Osteocyte (in vitro differentiated cells): ENCODE measurements around the gene PAX5. TPM values are rescaled to one million over a fixed set of nuclear protein-coding genes. Genes with fewer than 3 reads are reported as not detected.

Source experiments
- DNase-seq: peaks from one replicate; pipeline ENCODE4 v3.0.0; 2021; ENCODE audit warnings: mixed read lengths; ENCODE audit not compliant: unreplicated experiment; ENCODE audit errors: extremely low spot score
- H3K27ac Mint-ChIP-seq: one replicate; pipeline ENCODE4 v1.8.0; 2021; ENCODE audit warnings: mild to moderate bottlenecking, mixed read lengths; ENCODE audit not compliant: unreplicated experiment
- H3K27me3 Mint-ChIP-seq: one replicate; pipeline ENCODE4 v1.8.0; 2021; ENCODE audit warnings: mixed read lengths; ENCODE audit not compliant: unreplicated experiment
- H3K36me3 Mint-ChIP-seq: one replicate; pipeline ENCODE4 v1.8.0; 2021; ENCODE audit warnings: mixed read lengths; ENCODE audit not compliant: unreplicated experiment
- H3K4me1 Mint-ChIP-seq: one replicate; pipeline ENCODE4 v1.8.0; 2021; ENCODE audit warnings: mixed read lengths; ENCODE audit not compliant: unreplicated experiment
- H3K4me3 Mint-ChIP-seq: one replicate; pipeline ENCODE4 v1.8.0; 2021; ENCODE audit warnings: mild to moderate bottlenecking, moderate library complexity, mixed read lengths; ENCODE audit not compliant: unreplicated experiment
- H3K9me3 Mint-ChIP-seq: one replicate; pipeline ENCODE4 v1.8.0; 2021; ENCODE audit warnings: mixed read lengths; ENCODE audit not compliant: unreplicated experiment
- total RNA-seq: library from RNA; stranded (reverse); gene quantifications from 2 replicates; pipeline ENCODE4 v1.2.1, GENCODE V29; 2021
- TF ChIP-seq, protein P1 (sequence below): fragments of 200-600 bp; sonication (generic); IDR thresholded peaks from 2 replicates; pipeline ENCODE4 v1.5.0; 2021; ENCODE audit warnings: antibody characterized with exemption, mild to moderate bottlenecking, moderate library complexity

PAX5 gene
- total RNA-seq, 1 donor from 2014 or later = not detected

DNA sequence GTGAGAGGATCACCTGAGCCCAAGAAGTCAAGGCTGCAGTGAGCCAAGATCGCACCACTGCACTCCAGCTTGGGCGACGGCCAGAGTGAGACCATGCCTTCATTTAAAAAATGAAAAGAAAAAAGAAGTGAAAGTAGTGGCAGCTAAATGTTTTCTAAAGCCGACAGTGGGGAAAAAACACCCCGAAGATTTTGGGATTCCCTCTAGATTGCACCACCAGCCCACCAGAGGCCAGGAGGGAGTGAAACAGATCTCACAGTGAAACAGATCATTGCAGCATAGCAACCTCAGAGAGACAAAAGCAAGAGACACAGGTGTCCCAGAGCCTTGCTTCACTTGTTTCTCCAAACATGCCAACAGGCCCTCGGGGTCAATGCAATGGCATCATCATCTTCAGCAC is 156.8 kb downstream of the PAX5 start:
- no peaks in the 10 kb centered on the region for H3K4me1 Mint-ChIP-seq
- TF ChIP-seq, protein P1, sequence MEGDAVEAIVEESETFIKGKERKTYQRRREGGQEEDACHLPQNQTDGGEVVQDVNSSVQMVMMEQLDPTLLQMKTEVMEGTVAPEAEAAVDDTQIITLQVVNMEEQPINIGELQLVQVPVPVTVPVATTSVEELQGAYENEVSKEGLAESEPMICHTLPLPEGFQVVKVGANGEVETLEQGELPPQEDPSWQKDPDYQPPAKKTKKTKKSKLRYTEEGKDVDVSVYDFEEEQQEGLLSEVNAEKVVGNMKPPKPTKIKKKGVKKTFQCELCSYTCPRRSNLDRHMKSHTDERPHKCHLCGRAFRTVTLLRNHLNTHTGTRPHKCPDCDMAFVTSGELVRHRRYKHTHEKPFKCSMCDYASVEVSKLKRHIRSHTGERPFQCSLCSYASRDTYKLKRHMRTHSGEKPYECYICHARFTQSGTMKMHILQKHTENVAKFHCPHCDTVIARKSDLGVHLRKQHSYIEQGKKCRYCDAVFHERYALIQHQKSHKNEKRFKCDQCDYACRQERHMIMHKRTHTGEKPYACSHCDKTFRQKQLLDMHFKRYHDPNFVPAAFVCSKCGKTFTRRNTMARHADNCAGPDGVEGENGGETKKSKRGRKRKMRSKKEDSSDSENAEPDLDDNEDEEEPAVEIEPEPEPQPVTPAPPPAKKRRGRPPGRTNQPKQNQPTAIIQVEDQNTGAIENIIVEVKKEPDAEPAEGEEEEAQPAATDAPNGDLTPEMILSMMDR = no peak
- H3K4me3 Mint-ChIP-seq = no peak overlapping the region
- H3K27me3 Mint-ChIP-seq = peaks cover 46% of the 10 kb centered on the region
- H3K27ac Mint-ChIP-seq = no peak overlapping the region
- H3K9me3 Mint-ChIP-seq = no peaks in the 10 kb centered on the region
- no peak for DNase-seq
- no peaks in the 10 kb centered on the region for H3K36me3 Mint-ChIP-seq

DNA sequence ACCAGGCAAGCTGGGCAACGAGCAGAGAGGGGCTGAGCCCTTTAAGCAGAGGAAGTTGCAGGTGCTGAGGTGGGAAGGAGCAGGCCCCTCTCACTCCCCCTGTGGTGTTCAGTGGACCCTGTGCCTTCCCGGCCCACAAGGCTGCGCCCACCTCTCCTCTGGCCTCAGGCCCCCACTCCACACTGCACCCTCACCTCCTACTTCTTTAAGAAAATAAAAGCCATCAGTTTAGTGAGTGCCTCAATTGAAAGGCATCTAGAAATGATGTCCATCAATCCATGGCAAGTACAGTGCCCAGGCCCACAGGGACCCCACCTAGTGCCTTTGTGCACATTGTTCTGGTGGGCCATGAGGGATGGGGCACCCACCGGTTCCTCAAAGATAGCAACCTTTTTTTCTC is 158.0 kb downstream of the PAX5 start:
- no peak for DNase-seq
- Mint-ChIP-seq H3K4me3 (no peak overlapping the region), H3K27me3 (peaks cover 53% of the 10 kb centered on the region), H3K4me1 (no peaks in the 10 kb centered on the region), H3K36me3 (no peaks in the 10 kb centered on the region), H3K9me3 (no peaks in the 10 kb centered on the region), H3K27ac (no peak overlapping the region)
- TF ChIP-seq, protein P1 = no peak

DNA sequence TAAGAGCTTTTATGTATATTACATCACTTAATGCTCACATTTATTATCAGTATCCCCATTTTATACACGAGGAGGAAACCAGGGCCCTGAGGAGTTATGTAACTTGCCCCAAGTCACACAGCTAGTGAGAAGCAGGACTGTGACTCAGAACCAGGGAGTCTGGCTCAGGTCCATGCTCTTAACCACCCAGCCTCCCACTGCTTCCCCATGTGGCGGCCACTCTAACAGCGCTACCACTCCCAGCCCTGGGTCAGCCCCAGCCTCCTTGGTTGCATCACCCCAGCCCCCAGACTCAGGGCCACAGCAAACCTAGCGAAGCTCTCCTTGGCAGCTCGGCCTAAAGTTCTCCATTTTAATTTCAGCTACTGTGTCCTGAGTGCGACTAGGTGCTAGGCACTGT is 159.1 kb downstream of the PAX5 start:
- H3K27me3 Mint-ChIP-seq = peaks cover 54% of the 10 kb centered on the region
- TF ChIP-seq, protein P1 = no peak
- H3K36me3 Mint-ChIP-seq = no peaks in the 10 kb centered on the region
- no peaks in the 10 kb centered on the region for H3K4me1 Mint-ChIP-seq
- no peaks in the 10 kb centered on the region for H3K9me3 Mint-ChIP-seq
- no peak overlapping the region for H3K4me3 Mint-ChIP-seq
- H3K27ac Mint-ChIP-seq = no peak overlapping the region
- DNase-seq = no peak

DNA sequence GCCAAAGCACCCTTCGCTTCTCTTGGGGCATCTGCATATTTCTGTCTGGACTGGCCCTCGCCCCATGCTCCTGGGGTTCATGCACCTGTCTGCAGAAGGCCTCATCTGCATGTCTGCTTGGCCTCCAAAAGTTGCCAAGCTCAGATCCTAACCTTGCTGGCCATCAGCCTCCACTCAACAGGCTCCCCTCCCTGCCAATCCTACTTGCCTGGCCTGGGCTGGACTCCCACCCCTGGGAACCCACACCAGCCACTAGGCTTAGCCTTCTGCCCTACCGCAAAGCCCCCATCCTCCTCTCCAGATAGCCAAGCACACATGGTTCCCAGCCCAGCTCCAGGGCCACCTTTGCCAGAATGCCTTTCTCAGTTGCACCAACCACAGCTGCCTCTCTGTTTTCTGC is 159.8 kb downstream of the PAX5 start:
- TF ChIP-seq, protein P1 = no peak
- Mint-ChIP-seq H3K27me3 (peaks cover 57% of the 10 kb centered on the region), H3K4me1 (no peaks in the 10 kb centered on the region), H3K36me3 (no peaks in the 10 kb centered on the region), H3K27ac (no peak overlapping the region), H3K4me3 (no peak overlapping the region), H3K9me3 (no peaks in the 10 kb centered on the region)
- no peak for DNase-seq

DNA sequence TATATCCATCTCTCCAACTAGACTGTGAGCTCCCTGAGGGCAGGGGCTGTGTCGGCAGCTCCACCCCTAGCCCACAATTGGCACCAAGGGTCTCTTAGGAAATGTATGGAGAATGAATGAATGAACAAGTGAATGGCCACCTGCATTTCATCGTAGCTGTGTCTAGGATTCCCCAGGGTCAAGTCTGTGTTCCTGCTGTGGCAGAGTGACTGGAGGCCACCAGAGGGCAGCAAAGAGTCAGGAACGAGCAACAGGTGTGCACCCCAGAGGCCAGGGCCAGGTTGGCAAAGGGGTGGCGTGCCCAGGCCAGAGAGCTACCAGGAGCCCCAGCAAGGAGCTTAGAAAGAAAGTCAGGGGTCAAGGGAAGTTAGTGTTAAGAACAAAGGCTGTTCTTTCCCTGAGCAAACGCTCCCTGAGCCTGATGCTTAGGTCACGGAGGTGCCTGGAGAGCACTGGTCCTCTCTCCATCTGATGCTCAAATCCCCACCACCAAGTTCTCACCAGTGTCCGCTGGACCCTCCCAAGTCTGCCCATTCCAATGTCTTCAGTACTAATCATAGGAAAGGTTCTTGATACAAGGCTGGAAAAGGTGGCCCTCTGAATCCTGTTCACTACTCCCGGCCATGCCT is 160.7 kb downstream of the PAX5 start:
- no peak overlapping the region for H3K4me3 Mint-ChIP-seq
- H3K27me3 Mint-ChIP-seq = peaks cover 62% of the 10 kb centered on the region
- no peaks in the 10 kb centered on the region for H3K36me3 Mint-ChIP-seq
- DNase-seq = no peak
- H3K9me3 Mint-ChIP-seq = no peaks in the 10 kb centered on the region
- no peaks in the 10 kb centered on the region for H3K4me1 Mint-ChIP-seq
- H3K27ac Mint-ChIP-seq = no peak overlapping the region
- TF ChIP-seq, protein P1 = peak; percentile 97
